A673 (cell line): ENCODE results near the gene ISOC2. TPM values are rescaled to one million over a fixed set of nuclear protein-coding genes. Genes with fewer than 3 reads are reported as not detected.

Experiments used
- BruUV-seq: library from RNA; stranded (reverse); fragments of 400-500 nt; replicated peaks from 2 replicates; lab custom pipeline; 2021; lab: Mats Ljungman, UMichigan
- CTCF ChIA-PET: fragments of 300-600 bp; sonication (Branson Sonifier 250); formaldehyde crosslinking; loops from one replicate; lab custom pipeline; 2022; ENCODE audit warnings: antibody characterized with exemption; lab: Charles Lee
- POLR2A ChIA-PET: fragments of 300-600 bp; sonication (Branson Sonifier 250); formaldehyde crosslinking; loops from one replicate; lab custom pipeline; 2022; ENCODE audit warnings: antibody characterized with exemption; ENCODE audit not compliant: low non-redundant PET; lab: Charles Lee
- DNase-seq: peaks from one replicate; pipeline ENCODE4 v3.0.0-alpha.2; 2015; ENCODE audit warnings: low spot score
- H3K27ac ChIP-seq: fragments of 200-600 bp; sonication (generic); 2 replicates; pipeline ENCODE4 v1.5.1; 2016; ENCODE audit warnings: mixed run types, low read depth, mild to moderate bottlenecking, mixed read lengths, antibody characterized with exemption, low read length; ENCODE audit not compliant: poor library complexity, severe bottlenecking
- H3K27me3 ChIP-seq: fragments of 200-600 bp; sonication (generic); replicated peaks from 2 replicates; pipeline ENCODE4 v1.6.1; 2017; ENCODE audit warnings: mixed run types, low read depth, mild to moderate bottlenecking, mixed read lengths, antibody characterized with exemption, low read length; ENCODE audit not compliant: insufficient read depth, poor library complexity
- H3K36me3 ChIP-seq: fragments of 200-600 bp; sonication (generic); 2 replicates; pipeline ENCODE4 v1.6.1; 2016; ENCODE audit warnings: mixed run types, mild to moderate bottlenecking, mixed read lengths, antibody characterized with exemption, low read length; ENCODE audit not compliant: insufficient read depth, poor library complexity, severe bottlenecking
- H3K4me1 ChIP-seq: fragments of 200-600 bp; sonication (generic); 2 replicates; pipeline ENCODE4 v1.6.1; 2017; ENCODE audit warnings: mixed run types, mild to moderate bottlenecking, mixed read lengths, antibody characterized with exemption, low read length; ENCODE audit not compliant: insufficient read depth, poor library complexity, severe bottlenecking
- H3K4me3 ChIP-seq: fragments of 200-600 bp; sonication (generic); 2 replicates; pipeline ENCODE4 v1.5.1; 2016; ENCODE audit warnings: low read depth, mixed run types, mild to moderate bottlenecking, mixed read lengths, low read length; ENCODE audit not compliant: poor library complexity, severe bottlenecking
- H3K9me3 ChIP-seq: fragments of 200-600 bp; sonication (generic); 2 replicates; pipeline ENCODE4 v1.6.1; 2016; ENCODE audit warnings: mixed run types, low read depth, mild to moderate bottlenecking, mixed read lengths, antibody characterized with exemption, low read length; ENCODE audit not compliant: poor library complexity, severe bottlenecking
- EZH2 ChIP-seq: fragments of 200-600 bp; sonication (generic); IDR thresholded peaks from 2 replicates; pipeline ENCODE4 v1.6.1; 2017; ENCODE audit warnings: borderline replicate concordance, low read depth, mild to moderate bottlenecking, mixed read lengths, antibody characterized with exemption, low read length; ENCODE audit not compliant: poor library complexity, severe bottlenecking
- intact Hi-C: fragments of 100-400 bp; cut with micrococcal nuclease; formaldehyde crosslinking; loops from one replicate; pipeline ENCODE4 v1.10.0; 2022; ENCODE audit not compliant: unreplicated experiment
- total RNA-seq: library from RNA; stranded (reverse); gene quantifications from 2 replicates; pipeline ENCODE4 v1.2.3, GENCODE V29; 2021
- TF ChIP-seq, protein P1 (sequence below): fragments of 300-800, 200-600 bp; sonication (generic); conservative IDR thresholded peaks from 2 replicates; pipeline ENCODE4 v1.5.1; 2017; ENCODE audit warnings: low read depth, mild to moderate bottlenecking, antibody characterized with exemption, low read length, moderate library complexity, mixed read lengths

The ISOC2 gene
- total RNA-seq, 1 experiment from 2014 or later: 33.2 TPM

DNA sequence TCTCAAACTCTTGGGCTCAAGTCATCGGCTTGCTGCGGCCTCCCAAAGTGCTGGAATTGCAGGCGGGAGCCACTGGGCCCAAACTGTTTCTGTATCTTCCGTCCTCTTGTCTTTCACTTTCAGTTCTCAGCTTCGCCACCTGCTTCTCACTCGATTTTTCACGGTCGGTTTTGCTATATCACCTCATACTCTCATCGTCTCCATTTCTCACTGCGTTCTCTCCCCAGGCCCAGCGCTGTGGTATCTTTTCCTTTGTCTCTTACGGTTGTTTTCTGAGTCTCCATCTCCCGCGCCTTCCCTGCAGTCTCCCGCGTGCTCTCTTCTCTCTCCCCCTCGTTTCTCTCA, 41.7 kb upstream of the ISOC2 start:
- no peaks in the 10 kb centered on the region for H3K36me3 ChIP-seq
- ChIA-PET POLR2A (interaction anchor here (0.6 kb wide), 1 partner anchor 152 kb away, joined by 6 read pairs; no protein-coding TSS in a partner anchor), CTCF (interaction anchor here (0.6 to 1.4 kb wide), 4 partner anchors 16 to 423 kb away, joined by 4 to 6 read pairs (median 4); partner anchors contain the start of gene NAT14)
- no peaks in the 10 kb centered on the region for H3K4me1 ChIP-seq
- no peak overlapping the region for H3K4me3 ChIP-seq
- no peak overlapping the region for H3K27ac ChIP-seq
- no TSS peak for BruUV-seq
- TF ChIP-seq, protein P1, sequence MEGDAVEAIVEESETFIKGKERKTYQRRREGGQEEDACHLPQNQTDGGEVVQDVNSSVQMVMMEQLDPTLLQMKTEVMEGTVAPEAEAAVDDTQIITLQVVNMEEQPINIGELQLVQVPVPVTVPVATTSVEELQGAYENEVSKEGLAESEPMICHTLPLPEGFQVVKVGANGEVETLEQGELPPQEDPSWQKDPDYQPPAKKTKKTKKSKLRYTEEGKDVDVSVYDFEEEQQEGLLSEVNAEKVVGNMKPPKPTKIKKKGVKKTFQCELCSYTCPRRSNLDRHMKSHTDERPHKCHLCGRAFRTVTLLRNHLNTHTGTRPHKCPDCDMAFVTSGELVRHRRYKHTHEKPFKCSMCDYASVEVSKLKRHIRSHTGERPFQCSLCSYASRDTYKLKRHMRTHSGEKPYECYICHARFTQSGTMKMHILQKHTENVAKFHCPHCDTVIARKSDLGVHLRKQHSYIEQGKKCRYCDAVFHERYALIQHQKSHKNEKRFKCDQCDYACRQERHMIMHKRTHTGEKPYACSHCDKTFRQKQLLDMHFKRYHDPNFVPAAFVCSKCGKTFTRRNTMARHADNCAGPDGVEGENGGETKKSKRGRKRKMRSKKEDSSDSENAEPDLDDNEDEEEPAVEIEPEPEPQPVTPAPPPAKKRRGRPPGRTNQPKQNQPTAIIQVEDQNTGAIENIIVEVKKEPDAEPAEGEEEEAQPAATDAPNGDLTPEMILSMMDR: no peak
- TF ChIP-seq EZH2: no peak
- DNase-seq: no peak
- intact Hi-C loops: loop anchor here (5.0 kb wide), 1 partner anchor 36 kb away; no protein-coding TSS in a partner anchor
- no peaks in the 10 kb centered on the region for H3K9me3 ChIP-seq
- H3K27me3 ChIP-seq: no peaks in the 10 kb centered on the region

DNA sequence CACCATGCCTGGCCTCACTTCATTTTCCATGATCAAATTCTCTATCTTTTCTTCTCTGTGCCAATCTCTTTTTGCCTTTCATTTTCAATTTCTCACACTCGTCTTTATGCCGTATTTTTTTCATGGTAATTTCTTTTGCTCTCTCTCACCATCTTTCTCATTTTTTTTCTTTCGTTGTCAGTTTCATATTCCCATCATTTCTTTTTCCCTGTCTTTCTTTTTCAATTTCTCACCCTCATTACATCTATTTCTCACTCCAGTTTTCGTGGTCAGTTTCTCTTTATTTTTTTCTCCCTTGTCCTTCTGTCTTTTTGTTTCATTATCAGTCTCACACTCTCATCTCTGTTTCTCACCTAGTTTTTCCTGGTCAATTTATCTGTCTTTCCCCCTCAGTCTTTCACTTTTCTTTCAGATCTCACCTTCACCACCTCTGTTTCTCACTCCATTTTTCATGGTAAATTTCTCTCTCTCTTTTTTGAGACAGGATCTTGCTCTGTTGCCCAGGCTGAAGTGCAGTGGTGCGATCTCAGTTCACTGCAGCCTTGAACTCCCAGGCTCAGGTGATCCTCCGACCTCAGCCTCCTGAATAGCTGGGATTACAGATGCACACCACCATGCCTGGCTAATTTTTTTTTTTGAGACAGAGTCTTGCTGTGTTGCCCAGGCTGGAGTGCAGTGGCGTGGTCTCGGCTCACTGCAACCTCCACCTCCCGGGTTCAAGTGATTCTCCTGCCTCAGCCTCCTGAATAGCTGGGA, 40.9 kb upstream of the ISOC2 start:
- TF ChIP-seq, protein P1: no peak
- no peak for TF ChIP-seq EZH2
- intact Hi-C loops: loop anchor here (5.0 kb wide), 1 partner anchor 35 kb away; no protein-coding TSS in a partner anchor
- no peak overlapping the region for H3K27ac ChIP-seq
- no peaks in the 10 kb centered on the region for H3K9me3 ChIP-seq
- POLR2A ChIA-PET: no interaction called here
- H3K36me3 ChIP-seq: no peaks in the 10 kb centered on the region
- H3K4me3 ChIP-seq: no peak overlapping the region
- no peaks in the 10 kb centered on the region for H3K4me1 ChIP-seq
- BruUV-seq: no TSS peak
- CTCF ChIA-PET: no interaction called here
- DNase-seq: no peak
- no peaks in the 10 kb centered on the region for H3K27me3 ChIP-seq

DNA sequence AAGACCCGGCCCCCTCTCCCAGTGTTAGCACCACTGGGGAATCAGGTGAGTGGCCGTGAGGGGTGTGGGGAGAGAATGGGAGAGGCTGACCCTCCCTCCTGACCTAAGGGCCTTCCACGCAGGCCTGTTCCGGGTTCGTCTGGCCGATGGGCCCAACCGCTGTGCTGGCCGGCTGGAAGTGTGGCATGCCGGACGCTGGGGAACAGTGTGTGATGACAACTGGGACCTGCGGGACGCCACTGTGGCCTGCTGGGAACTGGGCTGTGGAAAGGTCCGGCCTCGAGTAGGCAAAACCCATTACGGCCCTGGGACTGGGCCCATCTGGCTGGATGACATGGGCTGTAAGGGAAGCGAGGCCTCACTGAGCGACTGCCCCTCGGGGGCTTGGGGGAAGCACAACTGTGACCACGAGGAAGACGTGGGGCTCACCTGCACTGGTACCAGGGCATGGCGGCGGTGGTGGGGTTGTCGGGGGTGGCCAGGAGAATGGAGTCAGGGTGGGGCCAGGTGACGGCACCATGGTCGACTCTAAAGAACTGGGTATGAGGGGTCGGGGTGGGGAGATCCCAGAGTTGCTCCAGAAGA, 39.0 kb upstream of the ISOC2 start:
- no TSS peak for BruUV-seq
- ChIA-PET CTCF (no interaction called here), POLR2A (no interaction called here)
- H3K27me3 ChIP-seq: no peaks in the 10 kb centered on the region
- intact Hi-C loops: loop anchor here (5.0 kb wide), 1 partner anchor 33 kb away; no protein-coding TSS in a partner anchor
- no peak overlapping the region for H3K27ac ChIP-seq
- no peaks in the 10 kb centered on the region for H3K9me3 ChIP-seq
- no peaks in the 10 kb centered on the region for H3K4me1 ChIP-seq
- TF ChIP-seq, protein P1: no peak
- no peak for TF ChIP-seq EZH2
- H3K4me3 ChIP-seq: no peak overlapping the region
- no peak for DNase-seq
- no peaks in the 10 kb centered on the region for H3K36me3 ChIP-seq
